Measurements from ENCODE around the gene STK39. TPM values are rescaled to one million over a fixed set of nuclear protein-coding genes. Genes with fewer than 3 reads are reported as not detected.

The STK39 gene
- total and polyA plus RNA-seq, 2 experiments from 2014 or later: 3.2 to 14.6 TPM

- H3K27me3 ChIP-seq (replicated peaks; ENCODE audit: insufficient read depth): no peaks in the 10 kb centered on the region
- no peaks in the 10 kb centered on the region for H3K9me2 ChIP-seq (ENCODE audit: insufficient read depth)
- DNase-seq: no peak
- H3F3A ChIP-seq (ENCODE audit: insufficient read depth): no peaks in the 10 kb centered on the region
- H3K4me2 ChIP-seq (ENCODE audit: unreplicated experiment): no peak overlapping the region
- no peaks in the 10 kb centered on the region for H4K20me1 ChIP-seq (ENCODE audit: insufficient read depth)
- H3K79me2 ChIP-seq (ENCODE audit: insufficient read depth): peaks cover 12% of the 10 kb centered on the region; the same call in 1 of the 2 replicates
- no peaks in the 10 kb centered on the region for H3K36me3 ChIP-seq (ENCODE audit: low read depth)
- H3K9ac ChIP-seq: no peak overlapping the region
- no peak for TF ChIP-seq EZH2phosphoT487 (IDR thresholded peaks at IDR 0.05; ENCODE audit: insufficient read depth, low read depth)
- TF ChIP-seq EZH2 (IDR thresholded peaks at IDR 0.05; ENCODE audit: insufficient read depth, poor library complexity, severe bottlenecking): no peak
- in situ Hi-C loops (cut with MboI): no loop called here
- H3K9me3 ChIP-seq (ENCODE audit: low read depth): no peaks in the 10 kb centered on the region
- 79 to 82% methylated on average over 5 of the region's 5 CpGs for WGBS, 2 experiments (ENCODE audit: low coverage in 1 of 2, low lambda C conversion rate in 2 of 2, missing lambda C conversion rate in 2 of 2)
- no peak overlapping the region for H2AFZ ChIP-seq
- no peak overlapping the region for H3K4me3 ChIP-seq
- no peaks in the 10 kb centered on the region for H3K4me1 ChIP-seq (ENCODE audit: insufficient read depth)
- no peak overlapping the region for H3K27ac ChIP-seq
Observed at GRCh38 chr2:168175469-168175868, 71.9 kb downstream of the STK39 start.

DNA sequence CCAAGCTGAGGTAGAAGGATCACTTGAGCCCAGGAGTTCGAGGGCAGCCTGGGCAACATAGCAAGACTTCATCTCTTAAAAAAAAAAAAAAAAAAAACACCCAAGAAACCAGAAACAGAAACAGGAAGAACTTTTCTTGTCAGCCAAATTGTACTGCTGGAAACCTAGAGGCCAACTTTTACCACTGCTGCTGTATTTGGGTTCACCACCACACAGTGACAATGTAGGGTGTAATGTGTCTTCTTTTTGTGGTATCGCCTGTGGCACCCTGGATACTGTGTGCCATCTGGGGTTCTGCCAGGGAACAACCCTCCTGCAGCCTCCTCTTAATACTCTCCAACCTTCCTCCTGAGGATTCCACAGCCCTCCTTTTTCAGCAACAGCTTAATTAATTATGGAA is 72.6 kb downstream of the STK39 start:
- no peak overlapping the region for H3K9ac ChIP-seq
- 94 to 95% methylated on average over 2 of the region's 2 CpGs for WGBS, 2 experiments (ENCODE audit: low coverage in 1 of 2, low lambda C conversion rate in 2 of 2, missing lambda C conversion rate in 2 of 2)
- TF ChIP-seq EZH2 (IDR thresholded peaks at IDR 0.05; ENCODE audit: insufficient read depth, poor library complexity, severe bottlenecking): no peak
- TF ChIP-seq EZH2phosphoT487 (IDR thresholded peaks at IDR 0.05; ENCODE audit: insufficient read depth, low read depth): no peak
- in situ Hi-C loops (cut with MboI): no loop called here
- no peaks in the 10 kb centered on the region for H3K36me3 ChIP-seq (ENCODE audit: low read depth)
- H3K79me2 ChIP-seq (ENCODE audit: insufficient read depth): peaks cover 15% of the 10 kb centered on the region; the same call in 1 of the 2 replicates
- no peaks in the 10 kb centered on the region for H3F3A ChIP-seq (ENCODE audit: insufficient read depth)
- no peaks in the 10 kb centered on the region for H3K27me3 ChIP-seq (replicated peaks; ENCODE audit: insufficient read depth)
- DNase-seq: no peak
- no peak overlapping the region for H3K4me2 ChIP-seq (ENCODE audit: unreplicated experiment)
- H3K4me1 ChIP-seq (ENCODE audit: insufficient read depth): no peaks in the 10 kb centered on the region
- H4K20me1 ChIP-seq (ENCODE audit: insufficient read depth): no peaks in the 10 kb centered on the region
- no peak overlapping the region for H3K4me3 ChIP-seq
- H2AFZ ChIP-seq: no peak overlapping the region
- no peaks in the 10 kb centered on the region for H3K9me2 ChIP-seq (ENCODE audit: insufficient read depth)
- H3K9me3 ChIP-seq (ENCODE audit: low read depth): no peaks in the 10 kb centered on the region
- H3K27ac ChIP-seq: no peak overlapping the region

DNA sequence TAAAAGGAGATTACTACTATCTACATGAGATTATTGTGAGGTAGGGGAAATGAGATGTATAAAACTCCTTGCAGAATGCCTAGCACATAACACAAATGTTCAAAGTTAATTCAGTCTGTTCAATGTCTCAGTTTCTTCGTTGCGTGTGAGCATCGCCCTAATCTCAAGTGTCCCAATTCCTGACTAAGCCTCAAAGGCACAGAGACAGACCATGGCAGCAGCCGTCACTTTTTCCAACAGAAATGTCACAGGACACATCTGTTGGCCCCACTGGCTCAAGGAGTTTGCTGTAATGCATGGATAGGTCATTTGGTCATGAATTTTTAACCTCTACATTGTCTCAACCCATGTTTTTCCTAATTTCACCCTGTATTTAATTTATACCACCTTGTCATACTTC is 75.3 kb downstream of the STK39 start:
- Histone ChIP-seq H3K79me2 (ENCODE audit: insufficient read depth) (peaks cover 4% of the 10 kb centered on the region; the same call in 1 of the 2 replicates), H3K27ac (no peak overlapping the region), H3K36me3 (ENCODE audit: low read depth) (no peaks in the 10 kb centered on the region), H3F3A (ENCODE audit: insufficient read depth) (no peaks in the 10 kb centered on the region), H3K9me2 (ENCODE audit: insufficient read depth) (no peaks in the 10 kb centered on the region), H3K4me2 (ENCODE audit: unreplicated experiment) (no peak overlapping the region), H3K27me3 (replicated peaks; ENCODE audit: insufficient read depth) (no peaks in the 10 kb centered on the region), H4K20me1 (ENCODE audit: insufficient read depth) (no peaks in the 10 kb centered on the region), H3K4me3 (no peak overlapping the region), H2AFZ (no peak overlapping the region), H3K4me1 (ENCODE audit: insufficient read depth) (peaks cover 5% of the 10 kb centered on the region), H3K9ac (no peak overlapping the region), H3K9me3 (ENCODE audit: low read depth) (no peaks in the 10 kb centered on the region)
- in situ Hi-C loops (cut with MboI): no loop called here
- no peak for DNase-seq
- 96 to 97% methylated on average over 4 of the region's 4 CpGs for WGBS, 2 experiments (ENCODE audit: low coverage in 1 of 2, low lambda C conversion rate in 2 of 2, missing lambda C conversion rate in 2 of 2)
- TF ChIP-seq EZH2phosphoT487 (IDR thresholded peaks at IDR 0.05; ENCODE audit: insufficient read depth, low read depth): no peak
- no peak for TF ChIP-seq EZH2 (IDR thresholded peaks at IDR 0.05; ENCODE audit: insufficient read depth, poor library complexity, severe bottlenecking)

- TF ChIP-seq EZH2 (IDR thresholded peaks at IDR 0.05; ENCODE audit: insufficient read depth, poor library complexity, severe bottlenecking) (no peak), EZH2phosphoT487 (IDR thresholded peaks at IDR 0.05; ENCODE audit: insufficient read depth, low read depth) (no peak)
- DNase-seq: no peak
Observed at GRCh38 chr2:168171059-168171762, 76.2 kb downstream of the STK39 start.

More at GRCh38 chr2:168171059-168171762, 76.2 kb downstream of the STK39 start:
- H3F3A ChIP-seq (ENCODE audit: insufficient read depth): no peaks in the 10 kb centered on the region; the same call in 1 of the 2 replicates
- H3K27ac ChIP-seq: no peak overlapping the region
- in situ Hi-C loops (cut with MboI): no loop called here
- no peak overlapping the region for H2AFZ ChIP-seq
- peaks cover 14% of the 10 kb centered on the region for H3K4me1 ChIP-seq (ENCODE audit: insufficient read depth)
- 84 to 88% methylated on average over 7 of the region's 7 CpGs for WGBS, 2 experiments (ENCODE audit: low coverage in 1 of 2, low lambda C conversion rate in 2 of 2, missing lambda C conversion rate in 2 of 2)
- no peaks in the 10 kb centered on the region for H4K20me1 ChIP-seq (ENCODE audit: insufficient read depth)
- no peak overlapping the region for H3K4me2 ChIP-seq (ENCODE audit: unreplicated experiment)
- H3K4me3 ChIP-seq: no peak overlapping the region
- peaks cover 9% of the 10 kb centered on the region; the same call in 1 of the 2 replicates for H3K79me2 ChIP-seq (ENCODE audit: insufficient read depth)
- H3K27me3 ChIP-seq (replicated peaks; ENCODE audit: insufficient read depth): no peaks in the 10 kb centered on the region
- H3K9me2 ChIP-seq (ENCODE audit: insufficient read depth): no peaks in the 10 kb centered on the region
- no peaks in the 10 kb centered on the region for H3K36me3 ChIP-seq (ENCODE audit: low read depth)
- no peaks in the 10 kb centered on the region for H3K9me3 ChIP-seq (ENCODE audit: low read depth)
- no peak overlapping the region for H3K9ac ChIP-seq

All from GM23248 (cell line).